Spinal cord (tissue), 10 donors: ENCODE results near the gene DNAH2. TPM values are rescaled to one million over a fixed set of nuclear protein-coding genes. Genes with fewer than 3 reads are reported as not detected.
A peak's percentile ranks its signal among the peaks of the same experiment; 100 is the strongest.

Experiments
- DNase-seq, 6 donors: peaks; one replicate each; pipeline versions ENCODE4 v3.0.0 to v3.0.0-alpha.2; 2013 to 2015; ENCODE audit warnings: low spot score in 6 of 6, low read depth in 4 of 6
- H3K27ac ChIP-seq: one replicate; pipeline ENCODE4 v1.5.1; 2013; ENCODE audit warnings: low read depth, low read length, control low read depth
- H3K27me3 ChIP-seq: one replicate; pipeline ENCODE4 v1.6.1; 2013; ENCODE audit warnings: low read length; ENCODE audit not compliant: control insufficient read depth, insufficient read depth
- H3K36me3 ChIP-seq: one replicate; pipeline ENCODE4 v1.6.1; 2013; ENCODE audit warnings: low read length; ENCODE audit not compliant: control insufficient read depth, insufficient read depth
- H3K4me1 ChIP-seq: one replicate; pipeline ENCODE4 v1.6.1; 2013; ENCODE audit warnings: low read length; ENCODE audit not compliant: control insufficient read depth, insufficient read depth
- H3K4me3 ChIP-seq: one replicate; pipeline ENCODE4 v1.5.1; 2013; ENCODE audit warnings: low read depth, low read length, control low read depth
- H3K9me3 ChIP-seq: one replicate; pipeline ENCODE4 v1.6.1; 2013; ENCODE audit warnings: low read length; ENCODE audit not compliant: control insufficient read depth, insufficient read depth
- WGBS: methylation state at CpG from one replicate; pipeline ENCODE4 v1.1.5; 2013; ENCODE audit warnings: missing lambda C conversion rate; ENCODE audit not compliant: insufficient coverage; 5-methylcytosine and 5-hydroxymethylcytosine counted together
- polyA plus RNA-seq, 2 donors: library from polyadenylated mRNA; unstranded; fragments of 120-200 nt; gene quantifications; one replicate each; pipeline ENCODE4 v1.2.1, GENCODE V29; 2013; ENCODE audit not compliant: insufficient read length in 2 of 2
- total RNA-seq, 2 donors: library from RNA; depleted of rRNA in 1 of 2; stranded (reverse); fragments of 120-200 nt in 1 of 2; fragments of >200 nt in 1 of 2; gene quantifications; one replicate each; pipeline versions ENCODE4 v1.2.3 to v1.2.4, GENCODE V29; 2013 to 2014
- donor health status: healthy.

The DNAH2 gene
- total and polyA plus RNA-seq, 4 donors, result 1.3 to 3.2 (median 2.9) TPM

DNA sequence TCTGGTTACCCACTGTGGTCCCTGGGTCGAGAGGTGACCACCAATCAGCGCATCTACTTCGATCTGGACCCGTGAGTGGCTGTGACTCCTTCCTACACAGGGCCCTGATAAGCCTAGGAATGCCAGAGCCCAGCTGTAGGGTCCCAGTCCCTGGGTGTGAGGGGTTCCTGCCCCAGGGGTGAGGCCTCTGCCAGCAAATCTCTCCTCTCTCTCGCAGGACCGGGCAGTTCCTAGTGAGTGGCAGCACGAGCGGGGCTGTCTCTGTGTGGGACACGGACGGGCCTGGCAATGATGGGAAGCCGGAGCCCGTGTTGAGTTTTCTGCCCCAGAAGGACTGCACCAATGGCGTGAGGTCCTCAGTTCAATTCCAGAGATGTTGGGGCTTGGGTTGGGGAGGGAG is 14.8 kb upstream of the DNAH2 start:
- DNase-seq, result no peak
- no peak overlapping the region for H3K27ac ChIP-seq
- WGBS, result 86% methylated on average over 10 of the region's 13 CpGs
- H3K36me3 ChIP-seq, result peaks cover 27% of the 10 kb centered on the region
- H3K4me3 ChIP-seq, result no peak overlapping the region
- H3K27me3 ChIP-seq, result peaks cover 3% of the 10 kb centered on the region
- no peaks in the 10 kb centered on the region for H3K9me3 ChIP-seq
- H3K4me1 ChIP-seq, result peaks cover 51% of the 10 kb centered on the region

DNA sequence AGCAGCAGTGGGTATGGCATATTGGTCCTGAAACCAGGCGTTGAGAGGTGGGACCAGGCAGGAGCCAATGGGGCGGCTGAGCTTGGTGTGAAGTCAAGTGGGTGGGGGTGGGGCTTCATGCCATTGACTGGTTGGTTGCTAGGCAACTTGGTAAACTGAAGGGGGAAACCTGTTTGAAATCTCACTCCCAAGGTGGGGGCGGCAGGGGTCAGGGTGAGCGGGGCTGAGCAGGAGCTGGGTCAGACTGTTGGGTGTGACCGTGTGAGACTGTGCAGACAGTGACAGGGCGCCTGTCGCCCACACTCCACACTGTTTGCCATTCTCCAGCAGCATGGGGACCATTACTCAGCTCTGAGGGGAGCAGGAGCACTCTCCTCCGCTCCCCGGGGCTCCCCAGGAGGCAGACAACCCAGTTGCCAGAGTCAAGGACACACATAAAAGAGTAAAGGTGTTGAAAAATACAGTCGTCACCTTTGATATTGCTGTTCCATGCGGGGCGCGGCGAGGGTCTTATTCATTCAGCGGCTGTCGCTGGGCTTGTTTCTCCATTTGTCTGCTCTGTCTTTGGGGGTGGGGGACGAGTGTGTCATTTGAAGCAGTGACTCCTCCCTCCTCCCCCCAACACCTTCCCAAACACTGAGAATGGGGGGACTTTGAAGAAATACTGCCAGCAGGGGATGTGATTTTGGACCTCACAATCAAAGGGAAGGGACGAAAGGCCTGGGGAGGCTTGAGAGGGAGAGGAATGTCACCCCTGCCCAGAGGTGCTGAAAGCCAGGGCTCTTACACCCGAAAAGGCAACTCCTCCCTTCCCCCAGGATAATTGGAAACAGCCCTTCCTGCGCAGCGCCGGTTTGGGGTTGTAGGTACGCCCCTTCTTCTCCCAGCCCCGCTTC is 13.7 kb upstream of the DNAH2 start:
- Histone ChIP-seq H3K9me3 (no peaks in the 10 kb centered on the region), H3K36me3 (peaks cover 37% of the 10 kb centered on the region), H3K27me3 (peaks cover 3% of the 10 kb centered on the region), H3K4me3 (peak overlapping the region; percentile 60), H3K4me1 (peaks cover 58% of the 10 kb centered on the region), H3K27ac (peak overlapping the region; percentile 67)
- 9% methylated on average over 8 of the region's 24 CpGs for WGBS
- DNase-seq, result peak in 4 of 6 donors; percentile 79 to 98 (median 90)

GRCh38 chr17:7704601-7705268 is 12.8 kb upstream of the DNAH2 start, which contains the start of gene EFNB3:
TSS of gene EFNB3 (plus strand) at chr17:7705202. CDS start at chr17:7705599, 397 bp downstream.
- peaks cover 61% of the 10 kb centered on the region for H3K4me1 ChIP-seq
- H3K4me3 ChIP-seq, result peak within 1 kb of the TSS; percentile 60
- H3K27me3 ChIP-seq, result peaks cover 3% of the 10 kb centered on the region
- H3K36me3 ChIP-seq, result peaks cover 46% of the 10 kb centered on the region
- WGBS, result under 1% methylated on average over 27 of the region's 45 CpGs
- peak in 2 of 6 donors; percentile 93 to 96 for DNase-seq
- peak within 1 kb of the TSS; percentile 67 for H3K27ac ChIP-seq
- no peaks in the 10 kb centered on the region for H3K9me3 ChIP-seq

GRCh38 chr17:7705269-7706255 is 12.0 kb upstream of the DNAH2 start:
- no peak overlapping the region for H3K27ac ChIP-seq
- peaks cover 51% of the 10 kb centered on the region for H3K36me3 ChIP-seq
- H3K4me1 ChIP-seq, result peaks cover 61% of the 10 kb centered on the region
- H3K9me3 ChIP-seq, result no peaks in the 10 kb centered on the region
- peak in 1 of 6 donors; percentile 35 for DNase-seq
- under 1% methylated on average over 49 of the region's 50 CpGs for WGBS
- H3K27me3 ChIP-seq, result peaks cover 3% of the 10 kb centered on the region
- peak overlapping the region; percentile 60 for H3K4me3 ChIP-seq

- H3K27me3 ChIP-seq, result peaks cover 3% of the 10 kb centered on the region
- peaks cover 40% of the 10 kb centered on the region for H3K36me3 ChIP-seq
- peaks cover 67% of the 10 kb centered on the region for H3K4me1 ChIP-seq
- 90% methylated on average over 1 of the region's 3 CpGs for WGBS
- no peak for DNase-seq
- H3K9me3 ChIP-seq, result no peaks in the 10 kb centered on the region
- H3K4me3 ChIP-seq, result peak overlapping the region; percentile 60
- H3K27ac ChIP-seq, result no peak overlapping the region
These were observed 10.8 kb upstream of the DNAH2 start for GRCh38 chr17:7706631-7707354.

- peak overlapping the region; percentile 7 for H3K4me3 ChIP-seq
- peaks cover 33% of the 10 kb centered on the region for H3K36me3 ChIP-seq
- H3K9me3 ChIP-seq, result no peaks in the 10 kb centered on the region
- H3K27me3 ChIP-seq, result peaks cover 3% of the 10 kb centered on the region
- DNase-seq, result peak in 2 of 6 donors; percentile 78 to 93
- H3K4me1 ChIP-seq, result peaks cover 72% of the 10 kb centered on the region
- no peak overlapping the region for H3K27ac ChIP-seq
- WGBS, result 31% methylated on average over 4 of the region's 9 CpGs
These were observed 10.1 kb upstream of the DNAH2 start for GRCh38 chr17:7707446-7707845.

- DNase-seq, result no peak
- Histone ChIP-seq H3K27me3 (peaks cover 3% of the 10 kb centered on the region), H3K9me3 (no peaks in the 10 kb centered on the region), H3K27ac (no peak overlapping the region), H3K36me3 (peaks cover 27% of the 10 kb centered on the region), H3K4me1 (peaks cover 72% of the 10 kb centered on the region), H3K4me3 (peak overlapping the region; percentile 7)
- 87% methylated on average over 13 of the region's 22 CpGs for WGBS
These were observed 9.4 kb upstream of the DNAH2 start for GRCh38 chr17:7707858-7708750.

DNA sequence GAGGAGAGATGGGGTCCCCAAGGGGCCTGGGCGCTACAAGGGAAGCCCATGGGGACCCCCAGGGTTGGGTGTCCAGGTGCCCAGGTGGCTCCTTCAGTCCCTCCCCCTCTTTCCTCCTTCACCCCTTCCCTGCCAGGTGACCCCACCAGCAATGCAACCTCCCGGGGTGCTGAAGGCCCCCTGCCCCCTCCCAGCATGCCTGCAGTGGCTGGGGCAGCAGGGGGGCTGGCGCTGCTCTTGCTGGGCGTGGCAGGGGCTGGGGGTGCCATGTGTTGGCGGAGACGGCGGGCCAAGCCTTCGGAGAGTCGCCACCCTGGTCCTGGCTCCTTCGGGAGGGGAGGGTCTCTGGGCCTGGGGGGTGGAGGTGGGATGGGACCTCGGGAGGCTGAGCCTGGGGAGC is 8.5 kb upstream of the DNAH2 start:
- DNase-seq, result no peak
- 71% methylated on average over 1 of the region's 11 CpGs for WGBS

More for the DNA sequence above, 8.5 kb upstream of the DNAH2 start:
- Histone ChIP-seq H3K9me3 (no peaks in the 10 kb centered on the region), H3K27me3 (peaks cover 3% of the 10 kb centered on the region), H3K4me1 (peaks cover 72% of the 10 kb centered on the region), H3K36me3 (peaks cover 25% of the 10 kb centered on the region), H3K4me3 (no peak overlapping the region), H3K27ac (no peak overlapping the region)
